NCI-H1930 (cell line): ENCODE measurements around the gene OTOA.
"Not testable (repeated sequence)": the region's sequence is repeated elsewhere in the genome, so short reads cannot be mapped to it uniquely, and the experiment has no call there.

Experiments
- DNase-seq, 2 experiments: peaks; one replicate each; lab custom pipeline; 2025; lab: John Stamatoyannopoulos, UW

Gene OTOA

GRCh38 chr16:21641916-21642315, 21.9 kb upstream of the OTOA start:
- DNase-seq, result no peak

- no peak for DNase-seq
These were observed 20.9 kb upstream of the OTOA start for GRCh38 chr16:21642861-21643260.

- DNase-seq, result no peak
These were observed 20.0 kb upstream of the OTOA start for GRCh38 chr16:21643785-21644184.

DNA sequence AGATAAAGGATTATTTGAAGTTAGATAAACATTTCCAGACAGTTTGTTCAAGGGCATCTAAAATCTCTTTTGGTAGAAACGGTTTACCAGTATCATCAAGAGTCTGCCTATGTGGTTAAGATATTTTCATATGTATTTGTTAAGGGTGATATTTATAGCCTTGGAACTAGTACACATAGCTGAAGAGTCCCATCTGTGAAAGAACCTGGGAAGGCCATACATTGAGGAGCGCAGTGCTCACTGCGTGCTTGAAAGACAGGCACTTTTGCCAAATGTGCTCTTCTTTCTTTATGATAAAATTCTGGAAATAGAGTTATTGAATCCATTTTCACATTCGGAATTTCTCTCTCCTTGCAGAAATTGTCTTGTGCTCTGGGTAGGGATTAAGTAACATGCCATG, 19.1 kb upstream of the OTOA start:
- DNase-seq, result no peak

DNA sequence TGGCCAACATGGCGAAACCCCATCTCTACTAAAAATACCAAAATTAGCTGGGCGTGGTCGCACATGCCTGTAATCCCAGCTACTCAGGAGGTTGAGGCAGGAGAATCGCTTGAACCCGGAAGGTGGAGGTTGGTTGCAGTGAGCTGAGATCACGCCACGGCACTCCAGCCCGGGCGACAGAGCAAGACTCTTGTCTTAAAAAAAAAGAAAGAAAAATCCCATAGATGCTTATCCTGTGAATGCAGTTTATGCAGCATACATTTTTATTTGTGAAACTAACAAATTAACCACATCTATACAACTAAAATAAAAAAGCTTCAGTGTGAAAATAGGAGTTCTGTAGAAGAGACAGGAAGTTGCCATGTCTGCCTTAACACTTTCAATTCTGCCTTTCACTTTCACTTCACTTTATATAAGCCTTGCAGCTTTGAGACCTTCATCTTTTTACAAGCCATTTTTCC, 18.5 kb upstream of the OTOA start:
- no peak for DNase-seq

GRCh38 chr16:21646091-21646490, 17.7 kb upstream of the OTOA start:
- DNase-seq, result no peak

DNA sequence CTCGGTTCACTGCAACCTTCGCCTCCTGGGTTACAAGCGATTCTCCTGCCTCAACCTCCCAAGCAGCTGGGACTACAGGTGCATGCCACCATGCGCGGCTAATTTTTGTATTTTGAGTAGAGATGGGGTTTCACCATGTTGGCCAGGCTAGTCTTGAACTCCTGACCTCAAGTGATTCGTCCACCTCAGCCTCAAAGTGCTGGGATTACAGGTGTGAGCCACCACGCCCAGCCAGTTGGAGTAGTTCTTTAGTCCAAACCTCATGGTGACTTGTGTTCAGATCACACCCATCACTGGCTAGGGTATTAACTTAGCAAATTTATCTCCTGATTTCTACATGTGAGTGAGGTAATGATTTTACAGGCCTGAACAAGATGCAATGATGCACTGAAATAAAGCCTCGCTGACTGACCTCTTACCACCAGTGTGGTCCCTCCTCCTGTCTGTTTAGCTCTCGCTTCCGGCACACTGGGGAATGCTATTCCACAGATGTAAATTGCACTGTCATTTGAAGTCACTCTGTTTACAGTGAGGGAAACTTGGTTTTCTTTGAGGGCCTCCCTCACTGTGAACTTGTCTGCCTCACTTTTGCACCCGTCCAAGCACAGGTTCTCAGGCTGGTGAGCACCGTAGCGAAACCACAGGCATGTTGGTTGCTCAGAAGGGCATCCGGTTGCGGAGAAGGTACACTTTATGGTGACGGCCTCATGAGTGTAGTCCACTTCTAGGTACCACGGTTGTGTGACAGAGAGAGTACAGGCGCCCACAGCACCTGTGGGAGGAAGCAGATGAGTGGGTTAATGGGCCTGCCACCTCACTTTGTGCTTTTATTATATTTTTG, 16.8 kb upstream of the OTOA start:
- no peak for DNase-seq

DNA sequence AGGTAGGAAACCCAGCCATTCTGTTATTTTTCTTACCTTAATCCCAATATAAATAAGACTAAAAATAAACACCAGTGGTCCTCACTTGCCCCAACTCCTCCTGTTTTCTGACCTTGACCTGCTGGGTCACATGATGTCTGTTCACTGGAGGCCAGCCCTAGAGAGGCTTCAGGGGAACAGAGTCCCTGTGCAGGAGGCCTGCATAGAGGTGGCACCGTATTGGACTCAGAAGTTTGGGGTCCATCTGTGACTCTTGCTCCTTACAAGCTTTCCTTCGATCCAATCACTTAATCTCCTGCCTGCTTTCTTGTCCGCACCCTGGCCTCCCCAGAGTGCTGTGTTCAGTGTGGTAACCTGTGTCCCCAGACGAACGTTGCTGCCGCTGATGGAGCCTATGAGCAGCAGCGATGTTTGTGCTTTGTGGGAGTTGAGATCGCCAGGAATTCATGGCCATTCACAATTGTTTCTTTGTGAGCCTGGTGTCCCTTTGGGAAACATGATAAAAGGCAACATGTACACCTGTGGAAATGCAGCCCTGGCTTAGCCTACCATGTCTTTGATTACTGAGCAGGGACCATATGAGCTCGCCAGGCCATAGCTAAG, 16.1 kb upstream of the OTOA start:
- no peak for DNase-seq

DNA sequence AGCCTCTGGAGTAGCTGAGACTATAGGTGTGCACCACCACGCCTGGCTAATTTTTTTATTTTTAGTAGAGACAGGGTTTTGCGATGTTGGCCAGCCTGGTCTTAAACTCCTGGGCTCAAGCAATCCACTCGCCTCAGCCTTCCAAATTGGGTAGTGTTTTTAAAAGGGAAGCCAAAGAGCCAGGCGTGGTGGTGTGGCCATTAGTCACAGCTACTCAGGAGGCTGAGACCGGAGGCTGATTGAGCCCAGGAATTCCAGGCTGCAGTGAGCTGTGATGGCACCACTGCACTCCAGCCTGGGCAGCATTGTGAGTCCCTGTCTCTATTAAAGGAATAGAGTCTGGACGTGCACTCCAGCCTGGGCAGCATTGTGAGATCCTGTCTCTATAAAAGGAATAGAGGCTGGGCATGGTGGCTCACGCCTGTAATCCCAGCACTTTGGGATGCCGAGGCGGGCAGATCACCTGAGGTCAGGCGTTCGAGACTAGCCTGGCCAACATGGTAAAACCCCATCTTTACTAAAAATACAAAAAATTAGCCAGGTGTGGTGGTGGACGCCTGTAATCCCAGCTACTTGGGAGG, 13.9 kb upstream of the OTOA start:
- not testable (repeated sequence) for DNase-seq

- DNase-seq, result no peak
These were observed 13.2 kb upstream of the OTOA start for GRCh38 chr16:21650521-21650920.

GRCh38 chr16:21651515-21651914, 12.3 kb upstream of the OTOA start:
- no peak for DNase-seq

GRCh38 chr16:21652453-21652852, 11.3 kb upstream of the OTOA start, which contains the start of gene IGSF6:
Gene IGSF6 (minus strand): TSS chr16:21652608. CDS start chr16:21652598, 10 bp downstream.
- no peak for DNase-seq

- no peak for DNase-seq
These were observed 10.2 kb upstream of the OTOA start for GRCh38 chr16:21653571-21653970.

DNA sequence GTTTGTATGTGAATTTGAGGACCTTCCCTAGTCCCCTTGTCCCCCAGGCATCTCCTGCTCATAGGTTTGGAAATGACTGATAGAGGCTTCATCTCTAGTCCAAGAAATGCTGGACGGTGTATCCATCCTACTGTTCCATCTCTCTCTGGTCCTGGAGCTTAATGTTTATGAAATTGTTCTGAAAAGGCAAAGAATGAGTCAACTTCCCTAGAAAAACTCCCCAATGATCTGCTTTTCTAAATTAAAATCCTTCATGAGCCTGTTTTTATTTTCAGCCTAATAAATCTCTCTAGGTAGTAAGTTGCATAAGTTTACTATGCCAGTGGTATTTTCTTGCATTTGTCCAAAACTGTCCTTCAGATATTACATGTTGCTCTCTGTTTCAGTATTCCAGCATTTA, 9.3 kb upstream of the OTOA start:
- DNase-seq, result no peak

- DNase-seq, result no peak
These were observed 8.9 kb upstream of the OTOA start for GRCh38 chr16:21654881-21655280.

- DNase-seq, result peak in 1 of 2 experiments; percentile 27
These were observed 6.7 kb upstream of the OTOA start for GRCh38 chr16:21656795-21657768.

GRCh38 chr16:21659124-21659523, 4.6 kb upstream of the OTOA start:
- DNase-seq, result no peak

DNA sequence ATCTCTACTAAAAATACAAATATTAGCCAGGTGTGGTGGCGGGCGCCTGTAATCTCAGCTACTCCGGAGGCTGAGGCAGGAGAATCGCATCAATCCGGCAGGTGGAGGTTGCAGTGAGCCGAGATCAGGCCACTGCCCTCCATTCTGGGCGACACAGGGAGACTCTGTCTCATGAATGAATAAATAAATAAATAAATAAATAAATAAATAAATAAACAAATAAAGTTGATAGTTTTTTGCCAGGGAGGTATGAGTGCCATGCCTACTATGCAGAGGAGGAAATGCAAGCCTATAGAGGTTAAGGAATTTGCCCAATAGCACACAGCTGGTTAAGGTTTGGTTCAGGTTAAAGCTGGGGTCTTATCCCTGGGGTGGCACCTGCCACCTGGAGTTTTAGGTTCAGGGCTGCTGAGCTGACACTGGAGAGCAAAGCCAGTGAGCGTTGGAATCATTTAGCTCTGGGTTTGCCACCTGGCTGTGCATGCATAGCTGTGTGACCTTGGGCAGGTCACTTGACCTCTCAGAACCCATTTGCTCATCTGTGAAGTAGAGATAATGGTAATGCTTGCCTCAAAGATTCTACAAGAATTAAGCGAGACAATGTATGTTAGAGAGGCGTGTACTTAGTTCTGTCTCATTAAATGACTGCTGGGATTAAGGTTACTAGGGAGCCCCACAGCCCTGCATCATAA, 1.2 kb downstream of the OTOA start:
- DNase-seq, result no peak

- no peak for DNase-seq
These were observed 3.0 kb downstream of the OTOA start for GRCh38 chr16:21666772-21667171.

DNA sequence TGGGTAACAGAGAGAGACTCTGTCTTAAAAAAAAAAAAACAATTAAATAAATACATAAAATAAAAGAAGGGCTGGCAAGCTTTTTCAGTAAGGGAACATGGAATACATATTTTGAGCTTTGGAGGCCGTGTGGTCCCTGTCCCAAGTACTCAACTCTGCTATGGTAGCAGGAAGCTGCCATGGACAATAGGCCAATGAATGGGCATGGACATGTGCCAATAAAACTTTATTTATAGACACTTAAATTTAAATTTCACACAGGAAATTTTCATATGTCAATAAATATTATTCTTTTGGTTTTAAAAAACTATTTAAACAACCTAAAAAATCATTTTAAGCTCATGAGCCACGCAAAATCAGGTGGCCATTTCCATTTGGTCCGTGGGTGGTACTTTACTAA, 3.8 kb downstream of the OTOA start:
- no peak for DNase-seq

DNA sequence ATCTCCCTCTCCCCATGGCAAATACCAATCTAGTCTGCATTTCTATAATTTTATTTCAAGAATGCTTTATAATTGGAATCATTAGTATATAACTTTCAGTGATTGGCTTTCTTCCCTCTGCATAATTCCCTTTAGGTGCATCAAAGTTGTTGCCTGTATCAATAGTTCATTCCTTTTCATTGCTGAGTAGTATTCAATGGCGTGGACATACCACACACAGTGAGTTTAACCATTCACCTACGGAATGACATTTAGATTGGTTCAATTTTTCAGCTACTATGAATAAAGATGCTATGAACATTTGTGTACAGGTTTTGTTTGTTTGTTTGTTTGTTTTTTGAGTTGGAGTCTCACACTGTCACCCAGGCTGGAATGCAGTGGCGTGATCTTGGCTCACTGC, 9.7 kb downstream of the OTOA start:
- no peak for DNase-seq
